SK-N-SH (cell line): ENCODE data around the gene EPOP. TPM values are rescaled to one million over a fixed set of nuclear protein-coding genes. Genes with fewer than 3 reads are reported as not detected.

ENCODE experiments used
- CTCF ChIA-PET: fragments of 300-600, 350-600 bp; formaldehyde crosslinking; extraction: SDS; loops from one replicate; lab custom pipeline; 2021; lab: Yijun Ruan, JAX
- POLR2A ChIA-PET: fragments of 350-600 bp; sonication (Branson Sonifier 250); formaldehyde crosslinking; extraction: SDS; loops from one replicate; lab custom pipeline; 2020; ENCODE audit warnings: antibody characterized with exemption, inconsistent platforms; lab: Yijun Ruan, JAX
- DNase-seq: peaks from one replicate; pipeline ENCODE4 v3.0.0; 2012
- H2AFZ ChIP-seq: fragments of 200-600 bp; sonication (generic); 2 replicates; pipeline ENCODE4 v1.8.1; 2016; ENCODE audit warnings: antibody characterized with exemption, mild to moderate bottlenecking, low read depth
- H3F3A ChIP-seq: fragments of 200-600 bp; sonication (generic); replicated peaks from 2 replicates; pipeline ENCODE3; 2016; ENCODE audit warnings: antibody characterized with exemption, mild to moderate bottlenecking; ENCODE audit not compliant: insufficient read depth
- H3K27ac ChIP-seq, 2 experiments: fragments of 200-500 bp in 1 of 2; fragments of 200-600 bp in 1 of 2; sonication (Bioruptor generic) in 1 of 2; sonication (generic), shearing (Covaris generic) in 1 of 2; 2 replicates each; pipeline versions ENCODE4 v1.5.1 to v1.6.1; 2014 to 2016; ENCODE audit warnings: low read depth in 2 of 2, inconsistent platforms in 1 of 2, low read length in 1 of 2, mild to moderate bottlenecking in 1 of 2, mixed read lengths in 1 of 2
- H3K27me3 ChIP-seq: fragments of 200-600 bp; sonication (generic), shearing (Covaris generic); 2 replicates; pipeline ENCODE4 v1.6.1; 2016; ENCODE audit warnings: mixed run types; ENCODE audit not compliant: insufficient read depth
- H3K36me3 ChIP-seq, 2 experiments: fragments of 200-500 bp in 1 of 2; fragments of 200-600 bp in 1 of 2; sonication (Bioruptor generic) in 1 of 2; sonication (generic) in 1 of 2; replicated peaks in 1 of 2; 2 replicates each; pipeline versions ENCODE3 to v1.5.1; 2014 to 2016; ENCODE audit warnings: low read length in 1 of 2, mild to moderate bottlenecking in 1 of 2; ENCODE audit not compliant: insufficient read depth in 2 of 2, control insufficient read depth in 1 of 2
- H3K4me1 ChIP-seq, 2 experiments: fragments of 200-500 bp in 1 of 2; fragments of 200-600 bp in 1 of 2; sonication (Bioruptor generic) in 1 of 2; sonication (generic), shearing (Covaris generic) in 1 of 2; 2 replicates each; pipeline versions ENCODE4 v1.5.1 to v1.6.1; 2014 to 2016; ENCODE audit warnings: low read depth in 1 of 2, low read length in 1 of 2, mixed run types in 1 of 2; ENCODE audit not compliant: insufficient read depth in 2 of 2, control insufficient read depth in 1 of 2
- H3K4me2 ChIP-seq: fragments of 200-600 bp; sonication (generic), shearing (Covaris generic); 2 replicates; pipeline ENCODE4 v1.6.1; 2017; ENCODE audit warnings: mixed run types
- H3K4me3 ChIP-seq, 2 experiments: fragments of 200-500 bp in 1 of 2; fragments of 200-600 bp in 1 of 2; sonication (Bioruptor generic) in 1 of 2; sonication (generic), shearing (Covaris generic) in 1 of 2; 2 replicates each; pipeline versions ENCODE4 v1.5.1 to v1.8.1; 2014 to 2016; ENCODE audit warnings: low read depth in 2 of 2, inconsistent platforms in 1 of 2, low read length in 1 of 2, mild to moderate bottlenecking in 1 of 2, mixed read lengths in 1 of 2, moderate library complexity in 1 of 2
- H3K79me2 ChIP-seq: fragments of 200-600 bp; sonication (generic); 2 replicates; pipeline ENCODE4 v1.8.1; 2017; ENCODE audit warnings: mild to moderate bottlenecking; ENCODE audit not compliant: insufficient read depth
- H3K9ac ChIP-seq: fragments of 200-600 bp; sonication (generic); 2 replicates; pipeline ENCODE4 v1.6.1; 2017; ENCODE audit warnings: mixed run types
- H3K9me2 ChIP-seq: fragments of 200-600 bp; sonication (generic); 2 replicates; pipeline ENCODE4 v1.6.1; 2017; ENCODE audit warnings: mixed run types
- H3K9me3 ChIP-seq: fragments of 200-600 bp; sonication (generic); 2 replicates; pipeline ENCODE4 v1.6.1; 2017; ENCODE audit warnings: mixed run types, mild to moderate bottlenecking, moderate library complexity
- H4K20me1 ChIP-seq: fragments of 200-600 bp; sonication (generic); 2 replicates; pipeline ENCODE4 v1.6.1; 2017; ENCODE audit warnings: mild to moderate bottlenecking, mixed run types; ENCODE audit not compliant: insufficient read depth
- CHD2 ChIP-seq: fragments of 150-350 bp; IDR thresholded peaks from 2 replicates; pipeline ENCODE4 v1.6.1; 2018; ENCODE audit warnings: low read length; ENCODE audit not compliant: partially characterized antibody
- CTCF ChIP-seq: fragments of 200-600 bp; sonication (generic); IDR thresholded peaks from 2 replicates; pipeline ENCODE4 v1.6.1; 2017; ENCODE audit warnings: antibody characterized with exemption, mild to moderate bottlenecking, moderate library complexity
- EP300 ChIP-seq, 2 experiments: IDR thresholded peaks; 2 replicates each; pipeline versions ENCODE4 v1.4.0 to v1.6.1; 2012; ENCODE audit warnings: borderline replicate concordance in 1 of 2, low read depth in 1 of 2, low read length in 1 of 2
- FOSL2 ChIP-seq: IDR thresholded peaks from 2 replicates; pipeline ENCODE4 v1.4.0; 2012; ENCODE audit warnings: low read depth, mild to moderate bottlenecking, moderate library complexity, borderline replicate concordance
- GATA2 ChIP-seq: sonication (generic); formaldehyde crosslinking; IDR thresholded peaks from 2 replicates; pipeline ENCODE4 v1.5.0; 2020; ENCODE audit warnings: mild to moderate bottlenecking, missing genetic modification reagents
- IRF3 ChIP-seq: fragments of 150-350 bp; IDR thresholded peaks from 2 replicates; pipeline ENCODE4 v1.6.1; 2016; ENCODE audit warnings: mild to moderate bottlenecking, low read depth, low read length
- NFIC ChIP-seq: IDR thresholded peaks from 2 replicates; pipeline ENCODE4 v1.4.0; 2012; ENCODE audit warnings: borderline replicate concordance
- RCOR1 ChIP-seq: fragments of 150-350 bp; IDR thresholded peaks from 2 replicates; pipeline ENCODE4 v1.6.1; 2017; ENCODE audit warnings: antibody characterized with exemption, low read length
- REST ChIP-seq: IDR thresholded peaks from 2 replicates; pipeline ENCODE4 v1.6.1; 2012; ENCODE audit warnings: mild to moderate bottlenecking, low read depth, low read length, moderate library complexity
- SMC3 ChIP-seq: IDR thresholded peaks from 2 replicates; pipeline ENCODE4 v1.6.1; 2012; ENCODE audit warnings: low read depth, low read length, improper control_type of control experiment
- TAF1 ChIP-seq: IDR thresholded peaks from 2 replicates; pipeline ENCODE4 v1.6.1; 2012; ENCODE audit warnings: low read depth, mild to moderate bottlenecking, low read length, moderate library complexity, borderline replicate concordance
- TCF12 ChIP-seq: IDR thresholded peaks from 2 replicates; pipeline ENCODE4 v1.4.0; 2012
- USF1 ChIP-seq: IDR thresholded peaks from 2 replicates; pipeline ENCODE4 v1.4.0; 2012; ENCODE audit warnings: low read depth, borderline replicate concordance
- ZBTB33 ChIP-seq: IDR thresholded peaks from 2 replicates; pipeline ENCODE4 v1.4.0; 2012; ENCODE audit warnings: low read depth, borderline replicate concordance
- WGBS: methylation state at CpG from one replicate; pipeline ENCODE4 v1.1.6; 2017; ENCODE audit warnings: low lambda C conversion rate; 5-methylcytosine and 5-hydroxymethylcytosine counted together
- polyA plus RNA-seq, 3 experiments: library from polyadenylated mRNA; depleted of rRNA; stranded (reverse); fragments of >200 nt; gene quantifications; 2 replicates each; pipeline ENCODE4 v1.2.3, GENCODE V29; 2012

EPOP gene
- polyA plus RNA-seq, 1 of the 3 experiments (the other 2 are of a cell fraction) = 3.1 TPM

- no peak for TF ChIP-seq TCF12
- TF ChIP-seq USF1 = no peak
- no peak for TF ChIP-seq ZBTB33
- TF ChIP-seq FOSL2 = no peak
- no peak for TF ChIP-seq IRF3
- no peak for TF ChIP-seq GATA2 (CRISPR knock-in tag)
- TF ChIP-seq REST = no peak
- TF ChIP-seq CTCF = no peak
- no peak for TF ChIP-seq CHD2
- TF ChIP-seq EP300 (IDR thresholded peaks at IDR 0.05; ENCODE audit: borderline replicate concordance in 1 of 2, low read depth in 1 of 2, low read length in 1 of 2) = no peak
- no peak for TF ChIP-seq TAF1
- TF ChIP-seq RCOR1 = no peak
- no peak for TF ChIP-seq SMC3
- no peak for TF ChIP-seq NFIC
- TF ChIP-seq, all 33 proteins: peak for 0
- CTCF ChIA-PET = interaction anchor here (1.5 to 4.8 kb wide), 2 partner anchors 26 to 32 kb away, joined by 4 to 18 read pairs; partner anchors contain the start of gene SRCIN1
- H3K27me3 ChIP-seq = no peaks in the 10 kb centered on the region
- POLR2A ChIA-PET = no interaction called here
- H3K4me1 ChIP-seq = no peaks in the 10 kb centered on the region
- H3F3A ChIP-seq = no peaks in the 10 kb centered on the region
- no peak overlapping the region for H3K4me2 ChIP-seq
- no peak for DNase-seq
- no peak overlapping the region for H3K9ac ChIP-seq
- no peak overlapping the region for H3K27ac ChIP-seq
- no peaks in the 10 kb centered on the region for H3K9me2 ChIP-seq
- no peaks in the 10 kb centered on the region for H3K9me3 ChIP-seq
- no peaks in the 10 kb centered on the region for H3K79me2 ChIP-seq
- no peaks in the 10 kb centered on the region for H4K20me1 ChIP-seq
- H2AFZ ChIP-seq = no peak overlapping the region
- H3K36me3 ChIP-seq = no peaks in the 10 kb centered on the region
- no peak overlapping the region for H3K4me3 ChIP-seq
- 63% methylated on average over 4 of the region's 4 CpGs for WGBS
Observed at GRCh38 chr17:38637951-38638350, 36.8 kb downstream of the EPOP start.
